OCI-LY7 (cell line): ENCODE results near the gene SNX7.

Experiments used
- EZH2phosphoT487 ChIP-seq: fragments of 200-600 bp; sonication (generic); IDR thresholded peaks from 2 replicates; pipeline ENCODE4 v1.6.1; 2018; ENCODE audit warnings: low read depth, borderline replicate concordance, mild to moderate bottlenecking, mixed run types, antibody characterized with exemption, low read length, moderate library complexity, mixed read lengths
- TF ChIP-seq, protein P1 (sequence below): fragments of 200-600 bp; sonication (generic); conservative IDR thresholded peaks from 2 replicates; pipeline ENCODE4 v1.5.1; 2014; ENCODE audit warnings: mild to moderate bottlenecking, antibody characterized with exemption, low read length, moderate library complexity, mixed read lengths

DNA sequence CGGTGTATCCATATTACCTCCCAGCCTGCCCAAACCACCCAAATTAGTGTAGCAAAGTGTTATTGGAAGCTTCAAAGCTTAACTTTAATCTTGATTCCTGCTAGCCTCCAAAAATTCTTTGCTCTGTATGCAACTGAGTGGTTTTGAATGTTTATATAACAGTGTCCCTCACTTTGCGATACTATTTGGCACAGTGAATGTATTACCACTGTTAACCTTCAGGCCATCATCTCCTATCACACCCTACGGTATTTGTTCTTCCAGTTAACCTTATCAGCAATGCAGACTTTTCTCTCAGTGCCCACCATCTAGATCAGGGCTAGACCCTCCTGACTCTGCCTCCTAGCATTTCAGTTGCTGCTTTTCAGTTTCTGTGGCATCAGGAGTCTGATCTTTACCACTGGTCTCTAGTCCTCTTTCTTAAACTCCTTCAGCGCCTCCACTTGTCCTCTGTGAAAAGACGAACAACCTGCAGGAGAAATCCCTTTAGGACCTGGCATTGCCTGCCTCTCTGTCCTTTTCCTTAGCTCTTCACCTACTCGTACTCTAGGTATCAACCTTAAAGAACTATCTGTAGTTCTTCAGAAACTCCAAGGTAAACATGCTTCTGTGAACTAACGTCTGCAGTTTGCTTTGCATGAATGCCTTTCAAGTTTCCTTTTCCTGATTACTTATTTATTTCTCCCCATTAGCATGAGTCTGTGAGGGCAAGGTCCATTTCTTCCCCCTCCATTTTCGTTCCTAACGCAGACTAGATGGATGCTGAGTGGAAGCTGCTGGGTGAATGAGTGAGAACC lies 71.7 kb downstream of the SNX7 start:
- TF ChIP-seq, protein P1, sequence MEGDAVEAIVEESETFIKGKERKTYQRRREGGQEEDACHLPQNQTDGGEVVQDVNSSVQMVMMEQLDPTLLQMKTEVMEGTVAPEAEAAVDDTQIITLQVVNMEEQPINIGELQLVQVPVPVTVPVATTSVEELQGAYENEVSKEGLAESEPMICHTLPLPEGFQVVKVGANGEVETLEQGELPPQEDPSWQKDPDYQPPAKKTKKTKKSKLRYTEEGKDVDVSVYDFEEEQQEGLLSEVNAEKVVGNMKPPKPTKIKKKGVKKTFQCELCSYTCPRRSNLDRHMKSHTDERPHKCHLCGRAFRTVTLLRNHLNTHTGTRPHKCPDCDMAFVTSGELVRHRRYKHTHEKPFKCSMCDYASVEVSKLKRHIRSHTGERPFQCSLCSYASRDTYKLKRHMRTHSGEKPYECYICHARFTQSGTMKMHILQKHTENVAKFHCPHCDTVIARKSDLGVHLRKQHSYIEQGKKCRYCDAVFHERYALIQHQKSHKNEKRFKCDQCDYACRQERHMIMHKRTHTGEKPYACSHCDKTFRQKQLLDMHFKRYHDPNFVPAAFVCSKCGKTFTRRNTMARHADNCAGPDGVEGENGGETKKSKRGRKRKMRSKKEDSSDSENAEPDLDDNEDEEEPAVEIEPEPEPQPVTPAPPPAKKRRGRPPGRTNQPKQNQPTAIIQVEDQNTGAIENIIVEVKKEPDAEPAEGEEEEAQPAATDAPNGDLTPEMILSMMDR, result no peak
- no peak for TF ChIP-seq EZH2phosphoT487
